Neural progenitor cell (in vitro differentiated cells): ENCODE results near the gene GJD4.

Experiments
- EZH2phosphoT487 ChIP-seq: fragments of 200-600 bp; sonication (generic); IDR thresholded peaks from 2 replicates; pipeline ENCODE4 v1.6.1; 2017; ENCODE audit warnings: antibody characterized with exemption
- TF ChIP-seq, protein P1 (sequence below): fragments of 200-600 bp; sonication (generic); IDR thresholded peaks from 2 replicates; pipeline ENCODE4 v1.5.1; 2017; ENCODE audit warnings: antibody characterized with exemption, mild to moderate bottlenecking

DNA sequence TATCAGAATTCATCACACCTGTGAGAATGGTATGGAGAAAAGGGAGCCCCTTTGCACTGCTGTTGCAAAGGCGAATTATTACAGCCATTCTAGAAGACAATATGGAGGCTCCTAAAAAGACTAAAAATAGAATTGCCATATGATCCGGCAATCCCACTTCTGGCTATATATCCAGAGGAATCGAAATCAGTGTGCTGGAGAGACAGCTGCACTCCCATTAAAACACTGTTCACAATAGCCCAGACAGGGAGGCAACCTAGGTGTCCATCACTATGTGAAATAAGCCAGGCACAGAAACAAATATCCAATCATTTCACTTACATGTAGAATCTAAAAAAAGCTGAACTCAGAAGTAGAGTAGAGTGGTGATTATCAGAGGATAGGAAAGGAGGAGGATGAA, 26.0 kb upstream of the GJD4 start:
- TF ChIP-seq, protein P1, sequence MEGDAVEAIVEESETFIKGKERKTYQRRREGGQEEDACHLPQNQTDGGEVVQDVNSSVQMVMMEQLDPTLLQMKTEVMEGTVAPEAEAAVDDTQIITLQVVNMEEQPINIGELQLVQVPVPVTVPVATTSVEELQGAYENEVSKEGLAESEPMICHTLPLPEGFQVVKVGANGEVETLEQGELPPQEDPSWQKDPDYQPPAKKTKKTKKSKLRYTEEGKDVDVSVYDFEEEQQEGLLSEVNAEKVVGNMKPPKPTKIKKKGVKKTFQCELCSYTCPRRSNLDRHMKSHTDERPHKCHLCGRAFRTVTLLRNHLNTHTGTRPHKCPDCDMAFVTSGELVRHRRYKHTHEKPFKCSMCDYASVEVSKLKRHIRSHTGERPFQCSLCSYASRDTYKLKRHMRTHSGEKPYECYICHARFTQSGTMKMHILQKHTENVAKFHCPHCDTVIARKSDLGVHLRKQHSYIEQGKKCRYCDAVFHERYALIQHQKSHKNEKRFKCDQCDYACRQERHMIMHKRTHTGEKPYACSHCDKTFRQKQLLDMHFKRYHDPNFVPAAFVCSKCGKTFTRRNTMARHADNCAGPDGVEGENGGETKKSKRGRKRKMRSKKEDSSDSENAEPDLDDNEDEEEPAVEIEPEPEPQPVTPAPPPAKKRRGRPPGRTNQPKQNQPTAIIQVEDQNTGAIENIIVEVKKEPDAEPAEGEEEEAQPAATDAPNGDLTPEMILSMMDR: no peak
- no peak for TF ChIP-seq EZH2phosphoT487
